8988T (cell line): ENCODE results near the gene NEK9.
"Not testable (repeated sequence)": the region's sequence is repeated elsewhere in the genome, so short reads cannot be mapped to it uniquely, and the experiment has no call there.

Experiments
- DNase-seq: peaks from one replicate; pipeline ENCODE4 v3.0.0; 2011

The NEK9 gene

DNA sequence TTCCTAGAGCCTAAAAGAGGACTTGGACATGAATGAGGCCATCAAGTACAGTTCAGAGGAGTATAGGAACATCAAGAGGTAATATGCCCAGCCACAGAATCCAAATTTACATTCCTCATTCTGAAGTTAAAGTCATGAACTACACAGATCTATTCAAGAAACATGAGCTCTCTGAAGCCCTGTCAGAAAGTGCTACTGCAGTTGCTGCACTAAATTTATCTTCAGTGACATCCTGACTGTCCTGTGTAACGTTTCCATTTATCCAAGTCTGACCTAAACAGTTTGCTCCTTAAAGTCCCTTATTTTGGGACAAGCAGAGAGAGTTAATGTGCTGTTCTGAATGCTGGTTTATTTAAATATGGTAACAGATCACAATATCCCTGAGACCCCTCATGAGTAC, 28.2 kb downstream of the NEK9 start:
- no peak for DNase-seq

DNA sequence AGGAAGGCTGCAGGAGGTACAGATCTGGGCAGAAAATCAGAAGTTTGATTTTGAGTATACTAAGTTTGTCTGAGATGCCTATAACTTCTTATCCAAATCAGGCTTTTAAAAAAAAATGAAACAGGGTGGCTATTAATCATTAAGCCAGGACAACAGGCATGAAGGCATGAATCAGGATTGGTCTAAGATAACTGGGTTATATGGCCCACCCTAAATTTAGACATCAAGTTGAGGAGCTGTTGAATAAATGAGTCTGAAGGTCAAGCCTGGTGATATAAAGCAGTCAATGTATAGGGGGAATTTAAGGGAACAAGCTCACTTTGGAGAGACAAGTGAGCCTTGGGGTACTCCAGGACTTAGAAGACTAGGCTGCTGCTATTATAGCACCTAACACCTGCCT, 28.6 kb downstream of the NEK9 start:
- DNase-seq: no peak

DNA sequence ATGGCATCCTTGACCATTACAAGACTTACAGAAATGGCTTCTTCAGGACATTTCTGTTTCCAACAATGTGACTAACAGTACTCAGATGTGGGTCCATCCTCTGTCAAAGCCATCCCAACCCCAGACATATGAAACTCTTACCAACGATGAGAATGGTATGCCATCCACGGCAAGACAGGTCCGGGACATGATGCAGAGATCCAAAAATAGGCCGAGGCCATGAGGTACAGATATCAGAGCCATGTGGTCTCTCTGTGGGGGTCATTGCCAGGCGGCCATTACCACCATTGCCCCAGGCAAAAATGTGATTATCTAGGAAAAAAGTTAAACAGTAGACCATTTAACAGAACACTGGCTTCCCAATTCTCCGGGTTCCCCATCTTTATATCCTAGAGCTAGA, 29.9 kb downstream of the NEK9 start:
- DNase-seq: no peak

DNA sequence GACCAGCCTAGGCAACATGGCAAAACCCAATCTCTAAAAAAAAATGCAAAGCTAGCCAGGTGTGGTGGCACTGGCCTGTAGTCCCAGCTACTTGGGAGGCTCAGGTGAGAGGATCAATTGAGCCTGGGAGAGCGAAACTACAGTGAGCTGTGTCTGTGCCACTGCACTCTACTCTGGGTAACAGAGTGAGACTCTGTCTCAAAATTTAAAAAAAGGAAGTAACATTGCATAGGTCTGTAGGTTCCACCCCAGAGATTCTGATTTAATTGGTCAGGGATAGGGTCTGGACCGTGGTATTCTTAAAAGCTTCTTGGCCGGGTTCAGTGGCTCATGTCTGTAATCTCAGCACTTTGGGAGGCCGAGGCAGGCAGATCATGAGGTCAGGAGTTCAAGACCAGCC, 31.2 kb downstream of the NEK9 start:
- DNase-seq: no peak

DNA sequence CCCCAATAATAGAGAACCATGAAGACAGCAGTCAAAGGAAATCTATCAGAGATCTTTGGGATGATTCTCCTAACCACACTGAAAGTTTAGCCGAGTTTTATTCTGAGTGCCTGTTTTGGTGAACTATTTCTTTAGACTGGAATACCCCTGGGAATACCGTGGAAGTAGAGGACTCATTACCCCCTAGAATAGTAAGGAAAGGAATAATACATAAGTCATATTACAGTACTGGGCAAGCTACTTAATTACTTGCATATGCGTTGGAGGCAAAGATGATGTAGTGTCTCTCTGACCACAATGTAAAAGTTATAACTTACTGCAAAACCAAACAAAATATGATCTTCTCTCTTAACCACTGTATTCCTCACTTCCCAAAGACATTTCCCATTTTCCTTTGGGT, 32.0 kb downstream of the NEK9 start:
- DNase-seq: no peak

DNA sequence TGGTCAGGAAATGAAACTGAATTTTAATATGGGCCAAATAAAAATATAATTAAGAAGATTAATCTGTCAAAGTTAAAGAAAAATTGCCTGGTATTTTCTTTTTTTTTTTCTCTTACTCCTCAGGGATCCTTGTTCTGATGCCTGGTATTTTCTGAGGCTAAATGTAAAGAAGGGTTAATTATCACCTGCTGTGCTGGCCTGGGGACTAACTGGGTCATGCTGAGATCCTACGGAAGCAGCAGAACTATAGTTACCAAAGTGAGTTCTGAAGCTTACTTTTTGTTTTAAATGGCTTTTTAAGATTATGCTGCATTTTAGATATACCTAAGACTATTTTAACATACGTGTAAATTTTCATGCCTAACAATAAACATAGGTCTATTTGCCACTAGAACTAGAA, 34.1 kb downstream of the NEK9 start:
- DNase-seq: no peak

DNA sequence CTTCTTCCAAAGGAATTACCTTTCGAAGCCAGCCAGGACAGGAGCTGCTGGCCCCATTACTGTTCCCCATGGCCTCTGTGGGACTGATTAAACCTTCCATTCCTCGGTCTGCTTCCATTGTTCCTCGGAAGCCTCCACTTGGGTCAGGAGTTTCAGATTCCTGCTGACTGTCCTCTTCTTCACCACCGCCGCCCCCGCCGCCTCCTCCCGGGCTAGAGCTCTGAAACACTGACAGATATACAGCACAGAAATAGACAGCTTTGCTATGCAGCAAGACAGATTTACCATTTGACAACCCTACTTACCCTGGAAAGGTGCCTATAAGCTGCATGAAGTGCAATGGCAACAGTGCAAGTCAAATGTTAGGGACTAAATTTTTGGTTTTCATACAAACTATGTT, 35.6 kb downstream of the NEK9 start:
- DNase-seq: no peak

DNA sequence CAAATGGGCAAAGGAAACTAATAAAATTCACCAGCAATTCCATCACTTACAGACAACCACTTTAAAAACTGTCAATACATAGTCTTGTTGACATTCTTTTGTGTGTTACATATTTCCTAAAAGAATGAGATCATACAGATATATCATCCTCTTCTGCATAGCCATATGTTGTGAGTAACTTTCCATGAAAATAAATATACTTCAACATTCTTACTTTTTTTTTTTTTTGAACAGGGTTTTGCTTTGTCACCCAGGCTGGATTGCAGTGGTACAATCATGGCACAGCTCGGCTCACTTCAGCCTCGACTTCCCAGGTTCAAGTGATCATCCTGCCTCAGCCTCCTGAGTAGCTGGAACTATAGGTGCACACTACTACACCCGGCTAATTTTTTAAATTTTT, 36.5 kb downstream of the NEK9 start:
- DNase-seq: no peak

DNA sequence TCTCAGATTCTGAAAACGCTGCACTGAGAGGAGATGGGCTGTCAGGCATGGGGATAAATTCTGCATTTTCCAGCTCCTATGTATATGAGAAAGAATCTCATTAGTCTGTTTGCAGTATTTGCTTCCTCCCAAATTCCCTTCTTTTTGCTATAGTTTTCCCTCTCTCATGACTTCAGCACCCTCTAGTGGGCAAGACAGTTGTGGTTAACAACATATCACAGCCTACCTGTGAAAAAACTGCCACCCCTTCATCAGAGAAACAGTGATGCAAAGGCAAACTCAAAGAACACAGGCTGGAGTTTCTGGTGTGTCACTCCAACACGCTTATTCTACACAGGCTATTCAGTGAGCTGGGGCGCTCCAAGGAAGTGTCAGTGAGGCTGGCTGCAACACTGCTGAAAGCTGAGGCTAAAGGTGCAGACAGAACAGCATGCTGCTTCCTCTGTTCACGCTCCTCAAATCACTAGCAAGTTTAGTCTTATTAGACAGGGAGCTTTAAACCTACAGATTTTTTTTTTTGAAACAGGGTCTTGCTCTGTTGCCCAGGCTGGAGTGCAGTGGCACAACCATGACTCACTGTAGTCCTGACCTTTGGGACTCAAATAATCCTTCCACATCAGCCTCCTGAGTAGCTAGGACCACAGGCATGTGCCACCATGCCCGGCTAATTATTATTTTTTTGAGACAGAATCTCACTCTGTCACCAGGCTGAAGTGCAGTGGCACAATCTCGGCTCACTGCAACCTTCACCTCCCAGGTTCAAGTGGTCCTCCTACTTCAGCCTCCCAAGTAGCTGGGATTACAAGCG, 38.1 kb downstream of the NEK9 start:
- no peak for DNase-seq

DNA sequence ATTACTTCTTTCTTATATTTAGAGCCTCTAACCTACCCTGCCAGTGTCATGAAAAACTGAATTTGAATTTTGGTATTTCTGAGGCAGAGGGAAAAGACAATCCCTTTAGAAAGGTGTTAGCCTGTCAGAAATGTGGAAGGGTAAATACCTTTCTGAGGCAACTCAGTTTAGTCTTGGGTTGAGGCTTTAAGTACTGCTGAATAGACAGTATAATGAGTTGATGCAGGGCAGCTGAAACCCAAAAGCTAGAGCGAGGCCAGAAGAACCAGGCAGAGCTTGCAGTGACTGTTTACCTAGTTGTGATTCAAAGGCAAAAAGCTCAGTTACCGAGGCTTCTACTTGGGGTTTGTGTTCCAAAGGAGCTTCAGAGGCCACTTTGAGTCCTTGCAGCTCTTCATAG, 38.7 kb downstream of the NEK9 start:
- no peak for DNase-seq

DNA sequence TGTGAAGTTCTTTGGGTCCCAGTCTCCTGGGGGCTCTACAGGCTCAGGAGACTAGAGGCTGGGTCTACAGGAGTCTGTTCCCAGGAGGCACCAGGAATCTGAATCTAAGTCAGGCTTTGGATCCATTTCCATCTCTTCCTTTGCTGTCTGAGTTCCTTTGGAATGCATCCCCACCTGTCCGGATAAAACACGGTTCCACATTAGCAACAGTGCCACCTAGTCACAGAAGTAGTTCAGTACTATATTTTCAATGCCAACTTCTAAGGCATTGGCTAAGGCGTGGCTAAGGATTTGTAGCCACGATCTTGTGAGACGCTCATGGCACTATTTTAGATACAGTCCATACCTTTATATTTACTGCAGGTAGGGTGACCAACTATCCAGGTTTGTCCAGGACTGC, 42.3 kb downstream of the NEK9 start:
- peak; percentile 32 for DNase-seq

DNA sequence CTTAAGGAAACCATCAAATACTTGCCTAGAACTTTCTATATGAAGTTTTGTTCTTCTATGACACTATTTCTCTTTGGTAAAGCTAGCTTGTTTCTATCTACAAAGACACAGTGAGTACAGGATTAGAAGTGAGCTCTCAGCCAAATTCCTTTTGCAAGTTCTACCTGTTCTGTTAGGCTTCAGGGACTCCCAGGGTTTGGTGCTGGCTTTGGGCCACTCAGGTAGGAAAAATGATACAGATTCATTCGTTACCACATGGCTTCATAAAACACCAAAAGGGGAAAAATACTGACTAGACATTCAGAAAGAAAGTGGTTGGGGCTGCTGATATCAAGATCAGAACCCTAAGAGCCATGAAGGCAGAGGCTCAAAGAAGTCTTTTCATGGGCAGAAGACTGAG, 43.6 kb downstream of the NEK9 start:
- no peak for DNase-seq

DNA sequence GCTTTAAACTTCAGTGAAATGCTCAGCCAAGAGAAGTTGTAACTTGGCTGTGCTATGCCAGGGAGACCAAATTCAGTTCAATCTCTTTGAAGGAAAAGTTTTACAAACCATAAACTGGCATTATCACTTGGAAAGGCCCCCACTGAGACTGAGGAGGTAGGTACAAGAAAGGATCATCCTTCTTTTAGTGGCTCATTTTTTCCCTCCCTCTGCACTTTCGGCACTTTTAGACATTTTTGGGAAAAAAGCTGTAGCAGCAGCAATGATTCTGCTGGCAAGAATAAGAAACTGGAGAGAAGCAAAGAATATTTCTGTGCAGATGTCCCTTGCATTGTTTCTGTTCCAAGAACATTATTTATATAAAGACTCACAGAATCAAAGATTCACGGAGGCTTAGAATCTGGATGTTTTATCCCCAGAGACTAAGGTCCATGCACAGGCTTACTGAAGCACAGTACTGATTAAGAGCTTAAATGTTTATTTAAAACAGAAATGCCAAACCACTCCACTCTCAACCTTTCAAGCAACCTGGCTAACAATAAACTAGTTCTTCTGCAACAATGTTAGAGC, 45.1 kb downstream of the NEK9 start:
- DNase-seq: no peak

DNA sequence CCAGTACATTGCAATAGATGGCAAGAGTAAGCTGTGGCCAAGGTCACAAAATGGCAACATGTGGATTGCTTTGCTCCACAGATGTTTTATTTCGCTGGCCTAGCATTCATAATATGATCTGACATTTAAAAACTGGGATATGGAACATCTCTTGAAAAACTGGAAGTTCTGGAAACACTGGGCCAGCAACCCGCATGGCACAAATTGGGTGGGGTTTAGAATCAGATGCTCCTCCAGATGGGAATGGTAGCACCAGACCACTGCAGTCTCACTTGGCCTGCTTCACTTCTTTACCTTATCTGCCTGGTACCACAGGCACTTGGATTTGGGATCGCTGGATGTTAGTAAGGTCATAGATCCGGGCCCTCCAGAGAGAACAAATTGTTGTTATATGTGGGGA, 47.3 kb downstream of the NEK9 start:
- DNase-seq: no peak

DNA sequence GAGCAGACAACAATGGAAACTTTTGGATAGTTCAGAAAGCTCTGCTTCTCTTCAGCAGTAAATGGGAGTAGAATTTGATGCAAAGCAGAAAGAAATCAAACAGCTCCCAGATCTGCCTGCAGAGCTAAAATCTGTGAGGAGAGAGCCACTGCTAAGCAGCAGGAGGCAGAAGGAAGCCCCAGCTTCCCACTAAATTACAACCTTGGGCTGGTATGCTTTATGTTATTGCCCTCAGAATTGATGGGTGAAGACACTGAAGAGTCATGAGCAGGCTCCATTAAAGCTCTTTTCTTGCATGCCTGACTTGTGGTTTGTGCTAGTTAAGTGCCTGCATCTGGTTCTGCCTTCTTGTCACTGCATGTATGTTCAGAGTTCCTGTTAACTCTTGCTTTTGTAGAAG, 49.1 kb downstream of the NEK9 start:
- no peak for DNase-seq

DNA sequence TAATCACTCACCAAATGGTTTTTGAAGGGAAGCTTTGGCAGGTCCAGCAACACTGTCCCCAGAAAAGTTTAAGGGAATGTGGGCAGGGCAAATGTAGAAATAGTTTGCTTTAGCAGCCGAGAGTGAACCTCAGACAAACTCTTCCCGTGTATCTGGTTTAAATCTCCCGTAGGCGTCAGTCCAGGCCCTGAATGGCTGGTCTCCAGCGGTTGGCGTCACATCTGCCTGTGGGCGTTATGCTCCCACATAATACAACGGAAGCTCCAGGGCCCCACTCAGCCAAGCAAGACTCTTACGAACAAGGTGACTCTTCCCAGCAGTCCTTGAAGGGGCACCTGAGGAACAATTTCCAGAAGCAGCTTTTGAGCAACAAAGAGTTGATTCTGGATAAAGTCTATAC, 56.5 kb downstream of the NEK9 start:
- no peak for DNase-seq

DNA sequence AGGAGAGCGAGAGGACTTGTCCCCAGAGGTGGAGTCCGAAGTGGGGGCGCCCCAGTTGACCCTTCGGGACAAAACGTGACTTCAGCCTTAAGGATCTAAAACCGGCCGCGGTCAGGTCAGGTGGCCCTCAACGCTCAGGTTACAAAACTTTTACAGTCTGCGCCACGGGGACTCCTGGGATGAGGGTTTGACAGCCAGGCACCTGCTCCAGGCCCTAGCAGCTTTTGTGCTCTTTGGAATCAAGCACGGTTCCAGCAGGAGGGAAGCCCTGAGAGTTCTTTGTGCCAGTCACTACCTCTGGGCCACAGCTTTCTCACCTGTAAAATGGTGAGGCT, 57.1 kb downstream of the NEK9 start:
- no peak for DNase-seq

DNA sequence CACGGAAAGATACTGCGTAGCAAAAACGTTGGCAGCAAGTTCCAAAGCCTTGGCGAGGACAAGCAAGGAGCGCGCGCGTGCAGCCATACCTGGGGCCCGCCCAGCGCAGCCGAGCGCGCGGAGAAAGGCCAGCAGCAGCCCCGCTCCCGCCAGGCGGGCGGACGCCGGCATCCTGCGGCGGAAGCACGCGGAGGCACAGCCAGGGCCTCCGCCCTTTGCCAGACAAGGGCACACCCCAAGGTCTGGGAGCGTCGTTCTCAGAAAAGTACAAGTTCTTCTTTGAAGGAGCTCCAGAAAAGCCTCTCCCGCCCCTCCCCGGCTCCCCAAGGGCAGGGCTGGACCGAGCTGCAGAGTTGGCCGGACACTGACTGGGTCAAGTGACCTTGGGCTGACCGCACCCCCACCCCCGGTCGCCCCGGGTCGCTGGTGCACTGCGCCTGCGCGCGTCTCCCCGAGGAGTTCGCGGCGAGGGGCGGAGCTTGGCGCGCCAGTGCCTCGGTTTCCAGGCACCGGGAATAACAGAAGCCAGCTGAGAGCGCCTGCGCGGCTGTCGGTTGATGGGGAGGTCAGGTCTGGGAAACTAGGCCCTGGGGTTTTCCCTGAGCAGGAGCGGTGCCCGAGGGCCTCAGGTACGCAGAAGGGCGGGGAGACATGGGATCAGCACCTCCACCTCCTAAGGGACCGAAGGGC, 57.6 kb downstream of the NEK9 start, which contains the start of gene ZC2HC1C:
ZC2HC1C (plus strand) TSS at position 521 of the 690 bp plus-strand sequence. CDS start 933 bp downstream, outside the sequence.
- DNase-seq: peak; percentile 68

DNA sequence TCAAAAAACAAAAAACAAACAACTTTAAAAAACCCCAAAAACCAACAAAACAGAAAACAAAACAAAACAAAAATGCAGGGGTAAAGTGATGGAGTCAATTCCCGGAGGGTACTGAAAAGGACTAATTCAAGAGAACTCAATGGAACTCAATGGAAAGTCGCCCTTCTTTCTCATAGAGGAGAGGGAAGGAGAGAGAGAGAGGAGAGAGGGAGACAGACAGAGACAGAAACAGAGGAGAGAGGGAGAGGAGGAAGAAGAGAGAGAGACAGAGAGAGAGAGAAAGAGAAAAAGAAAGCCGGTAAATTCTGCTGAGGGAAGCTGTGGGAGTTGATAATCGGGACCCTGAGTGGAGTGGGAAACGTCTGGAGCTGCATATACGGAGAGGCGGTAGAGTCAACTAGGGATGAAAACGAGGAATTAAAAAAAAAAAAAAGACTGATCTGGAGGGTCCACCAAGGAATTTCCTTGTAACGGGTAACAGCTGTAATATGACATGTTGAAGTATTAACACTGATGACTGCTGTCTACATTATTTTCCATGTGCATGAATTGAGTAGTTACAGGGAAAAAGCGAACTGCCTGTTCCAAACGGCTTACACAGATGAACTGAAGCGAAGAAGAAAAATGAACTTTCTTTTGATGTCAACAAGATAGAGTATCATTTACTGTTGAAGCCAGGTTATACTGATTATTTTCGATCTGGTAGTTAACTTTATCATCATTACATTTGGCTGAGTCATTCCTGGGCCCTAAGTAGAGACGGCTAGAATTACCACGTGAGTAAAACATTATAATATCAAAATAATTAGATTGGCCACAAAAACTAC, 58.3 kb downstream of the NEK9 start:
- no peak for DNase-seq

DNA sequence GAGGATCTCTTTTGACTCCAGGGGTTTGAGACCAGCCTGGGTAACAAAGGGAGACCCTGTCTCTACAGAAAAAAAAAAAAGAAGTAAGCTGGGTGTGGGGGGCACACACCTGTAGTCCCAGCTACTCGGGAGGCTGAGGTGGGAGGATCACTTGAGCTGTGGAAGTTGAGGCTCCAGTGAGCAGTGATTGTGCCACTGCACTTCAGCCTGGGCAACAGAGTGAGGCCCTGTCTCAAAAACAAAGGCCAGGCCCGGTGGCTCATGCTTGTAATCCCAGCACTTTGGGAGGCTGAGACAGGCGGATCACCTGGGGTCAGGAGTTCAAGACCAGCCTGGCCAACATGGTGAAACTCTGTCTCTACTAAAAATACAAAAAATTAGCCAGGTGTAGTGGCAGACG, 59.1 kb downstream of the NEK9 start:
- DNase-seq: not testable (repeated sequence)

DNA sequence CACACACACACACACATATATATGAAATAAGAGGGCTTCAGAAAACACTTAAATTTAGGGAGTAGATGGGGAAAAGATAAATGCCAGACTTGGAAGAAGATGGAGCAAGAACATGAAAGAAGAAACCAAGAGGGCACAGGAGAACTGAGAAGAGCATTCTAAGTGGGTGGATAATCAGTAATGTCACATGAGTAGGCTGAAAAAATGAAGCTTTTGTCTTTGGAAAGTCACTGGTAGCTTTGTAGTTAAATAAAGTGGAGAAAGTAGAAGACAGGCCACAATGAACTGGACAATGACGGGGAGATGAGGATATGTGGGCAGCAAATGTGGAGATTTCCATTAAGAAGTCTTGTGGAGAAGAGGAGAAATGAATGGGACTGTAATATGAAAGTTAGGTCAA, 59.6 kb downstream of the NEK9 start:
- no peak for DNase-seq

DNA sequence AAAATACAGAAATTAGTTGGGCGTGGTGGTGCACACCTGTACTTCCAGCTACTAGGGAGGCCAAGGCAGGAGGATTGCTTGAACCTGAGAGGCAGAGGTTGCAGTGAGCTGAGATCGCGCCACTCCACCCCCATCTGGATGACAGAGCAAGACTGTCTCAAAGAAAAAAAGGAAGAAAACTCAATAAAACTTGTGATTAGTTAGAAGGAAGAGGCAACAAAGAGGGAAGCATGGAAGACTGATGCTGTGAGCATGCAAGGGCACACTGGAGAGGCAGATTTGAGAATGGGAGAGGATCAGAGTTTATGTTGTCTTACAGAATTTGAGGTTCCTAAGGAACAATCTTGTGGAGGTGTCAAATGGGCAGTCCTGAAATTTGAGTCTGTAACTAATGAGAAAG, 60.2 kb downstream of the NEK9 start:
- no peak for DNase-seq

DNA sequence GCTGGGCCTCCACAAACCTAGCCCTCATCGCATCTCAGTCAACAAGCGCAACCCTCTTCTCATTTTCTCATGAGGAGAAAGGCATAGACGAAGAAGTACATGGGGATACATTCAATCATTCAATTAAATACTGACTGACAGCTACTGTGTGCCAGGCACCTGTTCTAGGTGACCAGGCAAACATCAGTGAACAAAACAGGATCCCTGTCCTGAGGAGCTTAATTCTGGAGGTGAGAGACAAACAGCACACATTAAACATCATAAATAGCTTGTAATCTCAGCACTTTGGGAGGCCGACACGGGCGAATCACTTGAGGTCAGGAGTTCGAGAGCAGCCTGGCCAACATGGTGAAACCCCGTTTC, 62.7 kb downstream of the NEK9 start:
- DNase-seq: no peak
